Stimulated activated naive CD8-positive, alpha-beta T cell treated with anti-CD3 and anti-CD28 coated beads, Interleukin-15, amount 100 ng/mL, for 72 hours (primary cell): ENCODE data around the gene SH2B3.

Source experiments
- ATAC-seq: fragments of 150-1000 bp; cut with Tn5 transposase; 2 replicates; pipeline ENCODE4 v1.10.0; 2021; ENCODE audit warnings: mild to moderate bottlenecking, moderate library complexity
- DNase-seq, 2 donors: peaks; one replicate each; pipeline ENCODE4 v3.0.0; 2021 to 2022
- H3K27ac Mint-ChIP-seq, 2 donors: one replicate each; pipeline ENCODE4 v1.8.0; 2022; ENCODE audit warnings: mild to moderate bottlenecking in 2 of 2, mixed read lengths in 2 of 2, moderate library complexity in 2 of 2
- H3K27me3 Mint-ChIP-seq: one replicate; pipeline ENCODE4 v1.8.0; 2022; ENCODE audit warnings: mixed read lengths
- H3K4me1 Mint-ChIP-seq: one replicate; pipeline ENCODE4 v1.8.0; 2022; ENCODE audit warnings: mild to moderate bottlenecking, mixed read lengths
- H3K4me3 Mint-ChIP-seq, 2 donors: one replicate each; pipeline ENCODE4 v1.8.0; 2022; ENCODE audit warnings: mild to moderate bottlenecking in 2 of 2, mixed read lengths in 2 of 2, moderate library complexity in 1 of 2
- H3K9me3 Mint-ChIP-seq, 2 donors: one replicate each; pipeline ENCODE4 v1.8.0; 2022; ENCODE audit warnings: mixed read lengths in 2 of 2

SH2B3 gene

DNA sequence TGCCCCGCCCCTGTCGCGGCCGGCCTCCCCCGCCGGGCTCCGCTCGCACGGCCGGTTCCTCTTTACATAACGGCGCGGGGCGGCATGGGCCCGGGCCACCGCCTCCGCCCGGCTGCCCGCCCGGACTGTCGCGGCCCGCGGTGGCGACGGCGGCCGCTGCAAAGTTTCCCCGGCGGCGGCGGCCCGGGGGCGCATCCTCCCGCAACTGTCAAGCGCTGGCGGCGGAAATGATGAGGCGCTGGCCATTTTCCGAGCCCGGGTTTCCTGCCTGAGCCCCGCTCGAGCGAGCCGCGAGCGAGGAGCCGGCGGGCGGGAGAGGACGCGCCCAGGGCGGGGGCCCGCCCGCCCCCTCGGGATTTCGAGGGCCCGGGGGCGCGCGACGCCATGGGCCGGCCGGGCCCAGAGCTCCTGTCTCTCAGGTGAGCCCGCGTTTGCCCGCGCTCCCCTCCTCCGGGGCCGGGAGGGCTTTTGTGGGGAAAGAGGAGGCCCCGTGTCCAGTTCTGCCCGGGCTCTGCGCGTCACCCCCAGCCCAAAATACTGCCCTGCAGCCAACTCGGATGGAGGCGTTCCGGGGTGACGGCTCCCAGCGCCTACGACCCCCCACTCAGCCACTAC is at the start of gene SH2B3:
SH2B3 (plus strand) TSS at position 65 of the 615 bp plus-strand sequence. CDS start 12,223 bp downstream, outside the sequence.
- DNase-seq (peak; percentile 86), ATAC-seq (peak; percentile 47)
- Mint-ChIP-seq H3K4me1 (peaks cover 65% of the 10 kb centered on the region), H3K27ac (peak within 1 kb of the TSS; percentile 99), H3K27me3 (no peaks in the 10 kb centered on the region), H3K9me3 (no peaks in the 10 kb centered on the region), H3K4me3 (peak within 1 kb of the TSS; percentile 93 to 98)

DNA sequence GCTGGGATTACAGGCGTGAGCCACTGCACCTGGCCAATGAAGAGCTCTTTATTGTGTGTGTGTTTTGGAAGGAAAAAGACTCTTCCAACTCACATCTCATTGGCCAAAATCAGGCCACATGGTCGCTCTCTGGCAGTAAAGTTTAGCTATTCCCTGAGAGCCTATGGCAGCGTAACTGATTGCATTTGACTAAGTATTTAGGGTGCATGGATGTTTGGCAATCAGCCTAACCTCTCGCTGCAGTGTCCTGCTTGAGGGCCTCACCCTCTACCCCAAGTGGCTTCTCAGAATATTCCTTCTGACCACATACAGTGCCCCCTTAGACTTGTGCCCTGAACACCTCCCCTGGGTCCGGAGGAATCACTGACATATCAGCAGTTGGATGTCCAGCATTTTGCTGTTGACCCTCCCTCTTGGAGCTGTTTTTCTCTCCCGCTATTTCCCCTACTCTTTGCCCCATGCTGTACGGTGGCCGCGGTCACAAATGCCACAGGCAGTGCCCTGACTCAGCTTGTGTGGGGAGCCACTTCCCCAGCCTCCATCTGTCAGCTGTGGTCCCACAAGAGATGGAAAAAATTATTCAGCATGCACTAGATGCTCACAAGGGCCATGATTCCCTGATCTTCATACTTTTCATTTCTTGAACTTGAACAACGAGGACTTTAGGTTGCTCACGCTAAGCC is 46.4 kb upstream of the SH2B3 start:
- Mint-ChIP-seq H3K9me3 (no peaks in the 10 kb centered on the region), H3K27me3 (peaks cover 34% of the 10 kb centered on the region), H3K4me3 (no peak overlapping the region), H3K4me1 (peaks cover 30% of the 10 kb centered on the region), H3K27ac (peak overlapping the region in 1 of 2 donors; percentile 69)
- peak; percentile 93 for ATAC-seq
- DNase-seq, result peak; percentile 44 to 75

DNA sequence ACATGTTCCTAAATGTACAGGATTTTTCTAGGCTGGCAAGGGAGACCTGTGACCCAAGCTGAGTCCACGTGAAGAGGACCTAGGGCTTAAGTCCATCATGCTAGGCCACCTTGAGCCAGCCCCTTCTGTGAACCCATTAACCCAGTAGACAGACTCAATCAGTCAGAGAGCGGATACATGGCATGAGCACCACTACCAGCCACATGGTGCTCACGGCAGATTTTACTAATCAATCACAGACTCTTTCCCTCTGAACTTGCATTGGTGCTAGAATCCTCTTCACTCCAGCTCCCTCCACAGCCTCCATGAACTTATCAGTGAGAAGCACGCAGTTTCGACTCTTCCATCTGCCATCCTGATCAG is 45.8 kb upstream of the SH2B3 start:
- no peaks in the 10 kb centered on the region for H3K9me3 Mint-ChIP-seq
- no peak for DNase-seq
- H3K27ac Mint-ChIP-seq, result peak overlapping the region in 1 of 2 donors; percentile 69
- H3K4me1 Mint-ChIP-seq, result peaks cover 30% of the 10 kb centered on the region
- ATAC-seq, result peak; percentile 31
- H3K27me3 Mint-ChIP-seq, result peaks cover 34% of the 10 kb centered on the region
- no peak overlapping the region for H3K4me3 Mint-ChIP-seq

DNA sequence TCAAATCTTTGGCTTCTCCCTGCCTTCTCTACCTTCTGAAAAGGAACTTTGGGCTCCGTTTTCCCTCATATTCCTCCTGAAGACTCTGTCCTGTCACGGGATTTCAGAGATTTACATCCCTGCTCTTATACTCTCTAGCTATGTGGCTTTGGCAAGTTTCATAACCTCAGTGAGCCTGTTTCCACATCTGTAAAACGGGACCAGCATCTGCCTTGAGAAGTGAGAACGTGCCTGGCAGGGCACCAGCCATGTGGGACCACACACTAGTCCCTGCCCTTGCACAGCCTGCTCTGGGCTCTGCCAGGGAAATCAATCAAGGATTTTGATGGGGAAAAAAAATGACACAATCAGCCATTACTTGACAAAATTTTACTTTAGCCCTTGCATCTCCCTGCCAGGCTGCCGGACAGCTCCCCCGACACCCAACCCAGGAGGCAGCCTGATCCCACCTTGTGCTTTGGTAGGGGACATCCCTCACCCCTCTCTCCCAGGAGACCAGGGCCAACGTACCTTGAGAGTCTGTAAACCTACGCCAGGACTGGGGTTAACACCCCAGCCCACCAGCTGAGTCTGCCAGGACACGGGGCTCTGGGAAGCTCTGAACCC is 45.3 kb upstream of the SH2B3 start:
- peaks cover 30% of the 10 kb centered on the region for H3K4me1 Mint-ChIP-seq
- peak overlapping the region in 1 of 2 donors; percentile 59 for H3K27ac Mint-ChIP-seq
- H3K4me3 Mint-ChIP-seq, result no peak overlapping the region
- H3K9me3 Mint-ChIP-seq, result no peaks in the 10 kb centered on the region
- peaks cover 34% of the 10 kb centered on the region for H3K27me3 Mint-ChIP-seq
- no peak for DNase-seq
- ATAC-seq, result no peak

DNA sequence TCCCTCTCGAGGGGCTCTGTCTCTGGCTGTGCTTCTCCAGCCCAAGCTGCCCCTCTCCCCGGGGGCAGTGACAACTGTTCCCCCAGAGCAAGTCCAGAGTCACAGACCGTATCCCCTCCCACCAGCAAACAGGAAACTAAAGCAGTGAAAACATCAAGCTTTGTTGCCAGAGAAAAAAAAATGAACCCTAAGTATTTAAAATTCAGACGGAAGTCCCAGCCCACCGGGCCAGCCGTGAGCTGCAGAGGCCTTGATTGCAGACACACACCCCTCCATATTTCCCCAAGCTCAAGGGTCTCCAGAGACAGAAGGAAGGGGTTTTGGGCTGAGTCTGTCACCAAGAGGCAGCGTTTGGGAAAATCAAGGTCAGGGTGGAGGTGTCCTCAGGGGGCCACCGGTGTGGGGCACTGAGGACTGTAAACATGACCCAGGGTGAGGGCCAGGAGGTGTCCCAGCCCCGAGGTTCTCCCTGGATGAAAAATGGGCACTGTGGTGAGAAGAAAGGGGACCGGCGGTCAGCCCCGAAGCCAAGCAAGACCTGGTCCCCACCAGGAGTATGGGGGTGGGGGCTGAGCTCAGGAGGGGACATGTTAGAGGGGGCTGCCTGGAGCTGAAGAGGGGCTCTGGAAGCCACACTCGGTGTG is 44.5 kb upstream of the SH2B3 start:
- Mint-ChIP-seq H3K4me1 (peaks cover 30% of the 10 kb centered on the region), H3K27ac (peak overlapping the region in 1 of 2 donors; percentile 61), H3K9me3 (no peaks in the 10 kb centered on the region), H3K4me3 (no peak overlapping the region), H3K27me3 (peaks cover 34% of the 10 kb centered on the region)
- DNase-seq (no peak), ATAC-seq (no peak)

DNA sequence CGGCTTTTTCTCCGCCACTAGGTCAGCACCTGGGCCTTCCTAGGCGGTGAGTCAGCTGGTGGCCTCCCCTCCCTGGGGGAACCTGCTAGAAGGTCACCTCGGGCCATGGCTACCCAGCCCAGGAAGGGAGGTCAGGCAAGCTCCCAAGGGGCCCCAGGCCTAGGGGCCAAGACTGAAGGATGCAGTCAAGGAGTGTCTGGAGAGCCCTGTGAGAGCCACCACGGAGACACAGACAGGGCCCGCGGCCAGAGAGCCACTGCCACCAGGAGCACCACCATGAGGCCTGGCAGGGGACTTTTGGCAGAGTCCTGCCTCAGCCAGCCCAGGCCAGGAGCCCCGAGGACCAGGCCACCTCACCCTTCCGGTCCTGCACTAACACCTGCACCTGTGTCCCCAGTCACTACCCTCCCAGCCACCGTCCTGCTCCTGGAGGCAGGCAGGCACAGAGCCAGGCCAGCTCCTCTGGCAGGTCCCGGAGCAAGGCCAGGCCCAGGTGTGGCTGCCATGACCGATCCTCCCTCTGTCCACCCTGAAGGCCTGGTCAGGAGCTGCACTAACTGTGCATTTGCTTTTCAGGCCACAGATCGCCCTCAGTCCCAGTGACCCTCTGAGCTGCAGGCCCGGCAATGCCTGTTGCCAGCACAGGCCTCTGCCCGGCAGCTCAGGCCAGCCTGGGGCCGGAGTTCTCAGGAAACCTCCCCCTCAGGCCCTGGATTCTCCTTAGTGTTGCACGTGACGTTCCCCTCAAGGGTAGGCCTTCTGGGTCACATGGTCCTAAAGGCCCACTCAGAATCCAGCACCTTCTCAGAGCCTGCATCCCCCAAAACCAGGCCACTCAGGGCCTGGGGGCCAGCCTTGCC is 43.8 kb upstream of the SH2B3 start:
- no peak for ATAC-seq
- no peak for DNase-seq
- Mint-ChIP-seq H3K27me3 (peaks cover 34% of the 10 kb centered on the region), H3K4me3 (no peak overlapping the region), H3K9me3 (no peaks in the 10 kb centered on the region), H3K27ac (peak overlapping the region in 1 of 2 donors; percentile 80), H3K4me1 (peaks cover 30% of the 10 kb centered on the region)

DNA sequence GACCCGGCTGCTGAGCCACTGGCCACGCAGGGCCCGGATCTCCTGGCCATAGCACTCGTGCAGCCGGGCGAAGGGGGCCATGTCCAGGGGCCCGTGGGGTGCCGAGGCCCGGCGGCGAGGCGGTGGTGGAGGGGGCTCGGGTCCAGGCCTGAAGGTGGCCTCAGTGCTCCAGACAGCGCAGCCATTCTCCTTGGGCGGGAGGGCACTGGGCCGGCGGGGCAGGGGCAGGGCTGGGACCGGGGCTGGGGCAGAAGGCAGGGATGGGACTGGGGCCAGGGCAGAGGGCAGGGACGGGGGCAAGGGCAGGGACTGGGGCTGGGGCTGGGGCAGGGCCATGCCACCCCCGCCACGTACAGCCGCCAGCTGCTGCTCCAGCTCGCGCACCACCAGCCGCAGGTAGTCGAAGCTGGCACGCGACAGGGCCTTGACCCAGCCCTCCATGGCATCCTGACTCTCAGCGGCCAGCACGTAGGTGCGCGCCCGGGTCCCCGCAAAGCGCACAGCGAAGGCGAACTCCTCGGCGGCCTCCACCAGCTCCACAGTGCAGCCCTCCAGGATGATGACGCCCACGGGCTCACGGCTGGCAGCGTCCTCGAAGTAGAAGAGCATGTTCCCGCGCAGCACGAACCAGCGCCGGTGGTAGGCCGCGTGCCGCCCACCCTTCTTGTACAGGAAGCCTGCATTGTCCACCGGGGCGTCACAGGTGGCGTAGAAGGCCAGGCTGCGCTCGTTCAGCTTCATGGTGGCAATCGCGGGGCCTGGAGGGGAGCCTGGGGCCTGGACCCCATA is 42.8 kb upstream of the SH2B3 start:
- Mint-ChIP-seq H3K9me3 (no peaks in the 10 kb centered on the region), H3K4me3 (no peak overlapping the region), H3K4me1 (peaks cover 34% of the 10 kb centered on the region), H3K27me3 (peaks cover 34% of the 10 kb centered on the region), H3K27ac (no peak overlapping the region)
- ATAC-seq, result peak; percentile 34
- DNase-seq, result no peak

DNA sequence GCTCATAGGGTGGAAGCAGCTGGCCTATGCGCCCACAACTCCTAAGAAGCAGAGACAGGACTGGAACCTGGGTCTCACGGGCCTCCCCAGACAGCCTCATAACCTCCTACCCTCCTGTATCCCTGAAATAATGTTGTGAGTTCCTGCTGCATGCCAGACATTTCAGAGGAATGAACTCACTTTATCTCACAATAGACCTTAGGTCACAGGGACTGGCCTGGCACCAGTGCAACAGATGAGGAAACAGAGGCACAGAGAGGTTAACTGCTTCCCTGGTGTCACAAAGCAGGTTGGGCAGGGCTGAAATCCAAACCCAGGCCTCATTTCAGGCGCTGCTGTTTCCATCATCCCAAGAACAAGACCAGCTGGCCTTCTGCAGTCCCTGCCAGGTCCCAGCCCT is 42.1 kb upstream of the SH2B3 start:
- no peak overlapping the region for H3K4me3 Mint-ChIP-seq
- H3K27ac Mint-ChIP-seq, result no peak overlapping the region
- DNase-seq (no peak), ATAC-seq (no peak)
- H3K27me3 Mint-ChIP-seq, result peaks cover 31% of the 10 kb centered on the region
- H3K9me3 Mint-ChIP-seq, result no peaks in the 10 kb centered on the region
- H3K4me1 Mint-ChIP-seq, result peaks cover 41% of the 10 kb centered on the region

DNA sequence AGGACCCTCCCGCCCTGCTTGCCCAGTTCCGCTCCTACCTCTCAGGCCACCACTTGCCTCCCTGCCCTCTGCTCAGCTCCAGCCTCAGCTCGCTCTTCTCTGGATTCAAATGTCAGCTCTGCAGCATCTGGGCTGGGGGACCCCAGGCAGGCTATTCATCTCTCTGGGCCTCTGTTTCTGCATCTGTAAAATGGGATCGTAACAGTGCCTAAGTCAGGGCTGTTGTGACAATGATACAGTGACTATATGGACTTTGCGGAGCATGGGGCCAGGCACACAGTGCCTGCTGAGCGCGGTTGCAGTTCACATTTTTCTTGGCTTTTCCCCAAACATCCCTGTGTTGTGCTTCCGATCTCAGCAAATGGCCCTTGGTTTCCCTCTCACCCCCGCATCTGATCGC is 39.6 kb upstream of the SH2B3 start:
- H3K4me1 Mint-ChIP-seq, result peaks cover 25% of the 10 kb centered on the region
- DNase-seq (no peak), ATAC-seq (no peak)
- no peak overlapping the region for H3K4me3 Mint-ChIP-seq
- H3K27me3 Mint-ChIP-seq, result peaks cover 13% of the 10 kb centered on the region
- no peak overlapping the region for H3K27ac Mint-ChIP-seq
- H3K9me3 Mint-ChIP-seq, result no peaks in the 10 kb centered on the region

DNA sequence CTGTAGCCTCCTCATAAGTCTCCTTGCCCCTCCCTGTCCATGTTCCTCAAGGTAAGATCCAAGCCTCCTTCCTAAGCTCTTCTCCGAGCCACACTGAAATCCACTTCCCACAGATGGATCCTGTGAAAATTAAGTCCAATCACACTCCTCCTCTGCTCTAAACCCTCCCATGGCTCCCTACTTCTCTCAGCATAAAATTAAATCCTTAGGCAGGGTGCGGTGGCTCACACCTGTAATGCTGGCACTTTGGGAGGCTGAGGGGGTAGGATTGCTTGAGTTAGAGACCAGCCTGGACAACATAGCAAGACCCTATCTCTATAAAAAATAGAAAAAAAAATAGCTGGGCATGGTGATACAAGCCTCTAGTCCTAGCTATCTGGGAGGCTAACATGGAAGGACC is 39.1 kb upstream of the SH2B3 start:
- DNase-seq (no peak), ATAC-seq (no peak)
- Mint-ChIP-seq H3K4me1 (peaks cover 20% of the 10 kb centered on the region), H3K9me3 (no peaks in the 10 kb centered on the region), H3K27ac (no peak overlapping the region), H3K4me3 (no peak overlapping the region), H3K27me3 (peaks cover 8% of the 10 kb centered on the region)

DNA sequence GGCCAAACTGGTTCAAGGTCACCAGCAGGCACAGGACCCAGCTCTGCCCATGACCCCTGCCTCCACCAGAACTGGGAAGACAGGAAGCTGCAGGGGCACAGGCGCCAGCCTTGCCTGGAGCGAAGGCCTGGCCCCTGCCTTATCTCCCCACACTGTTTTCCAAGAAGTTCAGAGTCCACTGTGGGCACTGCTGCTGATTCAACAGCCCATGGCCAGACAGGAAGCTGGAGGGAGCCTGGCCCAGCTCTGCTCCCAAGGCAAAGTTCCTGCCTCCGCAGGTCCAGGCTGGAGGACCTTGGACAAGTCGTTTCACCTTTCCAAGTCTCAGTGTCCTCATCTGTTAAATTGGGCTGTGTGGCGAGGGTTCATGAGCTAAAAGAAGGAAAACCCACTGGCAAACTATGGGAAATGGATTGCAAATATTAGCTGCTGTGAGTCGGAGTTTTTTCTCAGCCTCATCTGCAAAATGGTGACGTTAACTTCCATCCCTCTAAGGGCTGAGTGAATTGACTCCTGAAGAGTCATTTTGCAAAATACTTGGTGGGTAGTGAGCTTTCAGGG is 38.0 kb upstream of the SH2B3 start:
- Mint-ChIP-seq H3K9me3 (no peaks in the 10 kb centered on the region), H3K27me3 (no peaks in the 10 kb centered on the region), H3K4me3 (peak overlapping the region; percentile 75 to 87), H3K27ac (no peak overlapping the region), H3K4me1 (peaks cover 20% of the 10 kb centered on the region)
- ATAC-seq (no peak), DNase-seq (no peak)

DNA sequence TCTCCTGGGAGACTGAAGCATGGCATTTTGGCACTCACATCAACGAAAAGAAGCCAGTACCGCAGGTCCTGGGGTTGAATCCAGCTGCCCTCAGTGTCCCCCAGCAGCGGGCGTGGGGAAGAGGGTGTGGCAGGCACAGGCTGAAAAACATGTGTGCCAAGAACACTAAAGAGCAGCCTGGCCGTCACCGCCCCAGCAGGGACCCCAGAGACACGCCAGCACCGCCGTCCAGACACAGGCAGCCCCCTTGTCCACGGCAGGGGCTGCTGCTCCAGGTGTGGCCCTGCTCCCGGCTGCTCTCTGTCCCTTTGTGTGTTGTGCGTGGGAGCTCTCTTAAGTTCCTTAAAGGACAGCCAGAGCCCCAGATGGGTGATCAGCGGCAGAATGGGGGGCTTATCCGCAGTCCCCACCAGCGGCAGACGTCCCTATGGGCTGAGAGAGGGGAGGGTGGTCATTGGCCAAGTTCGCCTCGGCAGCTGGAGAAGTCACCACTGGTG is 37.4 kb upstream of the SH2B3 start:
- Mint-ChIP-seq H3K4me1 (peaks cover 20% of the 10 kb centered on the region), H3K27ac (no peak overlapping the region), H3K4me3 (peak overlapping the region; percentile 75 to 87), H3K27me3 (no peaks in the 10 kb centered on the region), H3K9me3 (no peaks in the 10 kb centered on the region)
- ATAC-seq (no peak), DNase-seq (peak in 1 of 2 donors; percentile 7)

DNA sequence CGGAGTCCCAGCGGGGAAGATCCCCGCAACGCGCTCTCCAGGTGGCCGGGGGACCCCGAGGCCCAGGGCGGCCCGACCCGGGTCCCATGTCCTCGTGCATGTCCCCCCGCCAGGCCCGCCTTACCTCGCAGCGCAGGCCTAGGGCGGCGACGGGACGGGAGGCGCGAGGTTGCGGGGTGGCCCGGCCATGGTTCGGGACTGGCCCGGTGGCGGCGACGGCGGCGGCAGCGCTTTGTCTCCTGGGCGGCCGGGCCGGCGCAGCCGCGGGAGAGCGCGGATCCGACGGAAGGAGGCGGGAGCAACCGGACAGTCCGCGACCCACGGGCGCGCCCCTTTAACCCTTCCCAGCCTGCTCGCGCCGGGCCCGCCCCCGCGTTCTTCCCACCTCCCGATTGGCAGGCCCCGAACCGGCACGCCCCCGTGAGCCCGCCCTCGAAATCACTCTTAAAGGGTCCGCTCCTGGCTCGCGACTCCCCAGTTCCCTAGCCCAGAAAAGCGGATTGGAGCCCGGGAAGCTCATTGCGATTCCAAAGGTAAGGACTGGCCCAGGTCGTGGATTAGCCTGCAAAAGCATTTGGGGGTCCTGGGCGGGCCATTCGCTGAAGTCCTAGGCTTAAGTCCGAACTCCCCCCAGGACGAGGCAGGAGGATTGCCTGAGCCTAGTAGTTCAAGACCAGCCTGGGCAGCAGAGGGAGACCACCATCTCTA is 36.8 kb upstream of the SH2B3 start, which contains the start of gene PHETA1:
PHETA1 (minus strand) TSS at position 308 of the 708 bp plus-strand sequence. CDS start 5,668 bp downstream, outside the sequence.
- no peaks in the 10 kb centered on the region for H3K27me3 Mint-ChIP-seq
- H3K9me3 Mint-ChIP-seq, result no peaks in the 10 kb centered on the region
- peaks cover 20% of the 10 kb centered on the region for H3K4me1 Mint-ChIP-seq
- H3K27ac Mint-ChIP-seq, result peak within 1 kb of the TSS in 1 of 2 donors; percentile 51
- peak within 1 kb of the TSS; percentile 85 to 87 for H3K4me3 Mint-ChIP-seq
- ATAC-seq (peak; percentile 90), DNase-seq (peak; percentile 76 to 80)
